Measurements from ENCODE around the gene APOL1. TPM values are rescaled to one million over a fixed set of nuclear protein-coding genes. Genes with fewer than 3 reads are reported as not detected.

The APOL1 gene
- total and polyA plus RNA-seq, 2 donors (not counting 1 experiment from before 2014, with no cell fraction given), result 3.3 to 11.2 TPM

DNA sequence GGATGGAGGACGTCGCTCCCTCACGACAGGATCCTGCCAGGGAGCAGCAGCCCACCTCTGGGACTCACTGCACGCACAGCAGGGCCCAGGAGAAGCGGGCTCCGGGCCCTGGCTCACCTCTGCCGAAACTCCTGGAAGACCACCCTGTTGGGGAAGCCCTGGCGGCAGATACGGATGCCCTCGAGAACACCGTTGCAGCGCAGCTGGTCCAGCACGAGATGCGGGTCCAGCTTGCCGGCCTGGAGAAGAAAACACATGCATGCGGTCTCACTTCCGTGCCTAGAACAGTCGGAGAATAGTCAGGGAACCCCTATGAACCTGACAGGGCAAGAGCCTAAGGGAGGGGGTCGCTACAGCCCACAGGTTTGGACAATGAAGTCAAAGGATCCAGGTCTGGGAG lies 52.9 kb downstream of the APOL1 start:
- Histone ChIP-seq H3K4me3 (ENCODE audit: control extremely low read depth in 1 of 5, extremely low read depth in 1 of 5, insufficient read depth in 1 of 5, low read depth in 2 of 5, low read length in 4 of 5) (no peak overlapping the region), H3K27ac (ENCODE audit: low read length in 2 of 2) (no peak overlapping the region), H3K4me1 (ENCODE audit: control insufficient read depth in 2 of 2, insufficient read depth in 2 of 2, low read length in 2 of 2) (peaks cover 0 to 4% of the 10 kb centered on the region in 2 donors), H3K9me3 (ENCODE audit: control extremely low read depth in 1 of 3, control insufficient read depth in 2 of 3, insufficient read depth in 1 of 3, low read length in 2 of 3) (no peaks in the 10 kb centered on the region), H3K36me3 (replicated peaks in 1 of 2; ENCODE audit: control extremely low read depth in 1 of 2, control insufficient read depth in 1 of 2, extremely low read depth in 1 of 2, insufficient read depth in 2 of 2, low read length in 1 of 2) (peaks cover 7 to 96% of the 10 kb centered on the region in 2 experiments), H3K27me3 (replicated peaks in 1 of 4; ENCODE audit: control extremely low read depth in 1 of 4, control insufficient read depth in 3 of 4, insufficient read depth in 4 of 4, low read length in 3 of 4) (no peaks in the 10 kb centered on the region), H2AFZ (ENCODE audit: insufficient read depth, low read depth, low read length, poor library complexity, severe bottlenecking) (no peak overlapping the region), H3K79me2 (ENCODE audit: control insufficient read depth, insufficient read depth, low read length) (peaks cover 42% of the 10 kb centered on the region), H4K20me1 (ENCODE audit: control insufficient read depth, insufficient read depth, low read length, poor library complexity, severe bottlenecking) (peaks cover 91% of the 10 kb centered on the region), H3K9ac (ENCODE audit: low read length) (no peak overlapping the region), H3K4me2 (replicated peaks; ENCODE audit: low read depth, low read length, poor library complexity, severe bottlenecking) (no peak overlapping the region)
- no peaks in the 10 kb centered on the region for H3K9me3 Mint-ChIP-seq (ENCODE audit: insufficient read depth)
- CTCF ChIA-PET, result interaction anchor here (1.7 to 24.9 kb wide), 3 partner anchors 20 to 174 kb away, joined by 4 to 607 read pairs (median 4); partner anchors contain the start of gene TXN2
- POLR2A ChIA-PET, result interaction anchor here (0.6 kb wide), 1 partner anchor 71 kb away, joined by 3 read pairs; no protein-coding TSS in a partner anchor
- no peak overlapping the region for H3K27ac Mint-ChIP-seq
- no peak for DNase-seq
- peaks cover 8% of the 10 kb centered on the region for H3K4me1 Mint-ChIP-seq
- no peak for TF ChIP-seq EZH2 (IDR thresholded peaks at IDR 0.05; ENCODE audit: borderline replicate concordance, insufficient read depth, low read depth, low read length, poor library complexity, severe bottlenecking)
- TF ChIP-seq, protein P1, sequence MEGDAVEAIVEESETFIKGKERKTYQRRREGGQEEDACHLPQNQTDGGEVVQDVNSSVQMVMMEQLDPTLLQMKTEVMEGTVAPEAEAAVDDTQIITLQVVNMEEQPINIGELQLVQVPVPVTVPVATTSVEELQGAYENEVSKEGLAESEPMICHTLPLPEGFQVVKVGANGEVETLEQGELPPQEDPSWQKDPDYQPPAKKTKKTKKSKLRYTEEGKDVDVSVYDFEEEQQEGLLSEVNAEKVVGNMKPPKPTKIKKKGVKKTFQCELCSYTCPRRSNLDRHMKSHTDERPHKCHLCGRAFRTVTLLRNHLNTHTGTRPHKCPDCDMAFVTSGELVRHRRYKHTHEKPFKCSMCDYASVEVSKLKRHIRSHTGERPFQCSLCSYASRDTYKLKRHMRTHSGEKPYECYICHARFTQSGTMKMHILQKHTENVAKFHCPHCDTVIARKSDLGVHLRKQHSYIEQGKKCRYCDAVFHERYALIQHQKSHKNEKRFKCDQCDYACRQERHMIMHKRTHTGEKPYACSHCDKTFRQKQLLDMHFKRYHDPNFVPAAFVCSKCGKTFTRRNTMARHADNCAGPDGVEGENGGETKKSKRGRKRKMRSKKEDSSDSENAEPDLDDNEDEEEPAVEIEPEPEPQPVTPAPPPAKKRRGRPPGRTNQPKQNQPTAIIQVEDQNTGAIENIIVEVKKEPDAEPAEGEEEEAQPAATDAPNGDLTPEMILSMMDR (IDR thresholded peaks at IDR 0.05), result no peak
- H3K27me3 Mint-ChIP-seq, result no peaks in the 10 kb centered on the region
- WGBS (ENCODE audit: insufficient coverage), result 97% methylated on average over 18 of the region's 19 CpGs
- H3K4me3 Mint-ChIP-seq, result no peak overlapping the region
- intact Hi-C loops (cut with micrococcal nuclease), result no loop called here
- ATAC-seq (ENCODE audit: low read depth), result no peak

DNA sequence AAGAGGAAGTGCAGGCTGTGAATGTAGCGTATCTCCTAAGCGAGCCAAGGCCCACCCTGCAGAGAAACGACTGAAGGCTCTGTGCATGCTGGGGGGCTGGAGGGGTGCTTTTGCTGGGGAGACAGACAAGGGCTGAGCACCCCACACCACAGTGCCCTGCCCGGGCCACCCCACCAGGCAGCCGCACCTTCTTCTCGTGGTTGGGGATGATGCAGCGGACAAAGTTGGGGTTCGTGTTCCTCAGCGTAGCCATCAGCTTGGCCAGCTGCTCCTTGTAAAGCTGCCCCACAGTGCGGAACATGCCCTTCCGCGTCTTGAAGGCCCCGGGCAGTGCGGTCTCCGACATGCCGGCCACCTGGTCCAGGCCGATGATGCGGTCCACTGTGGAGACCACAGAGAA lies 53.3 kb downstream of the APOL1 start:
- Histone ChIP-seq H4K20me1 (ENCODE audit: control insufficient read depth, insufficient read depth, low read length, poor library complexity, severe bottlenecking) (peaks cover 91% of the 10 kb centered on the region), H3K4me3 (ENCODE audit: control extremely low read depth in 1 of 5, extremely low read depth in 1 of 5, insufficient read depth in 1 of 5, low read depth in 2 of 5, low read length in 4 of 5) (no peak overlapping the region), H3K4me2 (replicated peaks; ENCODE audit: low read depth, low read length, poor library complexity, severe bottlenecking) (no peak overlapping the region), H3K9me3 (ENCODE audit: control extremely low read depth in 1 of 3, control insufficient read depth in 2 of 3, insufficient read depth in 1 of 3, low read length in 2 of 3) (no peaks in the 10 kb centered on the region), H3K27me3 (replicated peaks in 1 of 4; ENCODE audit: control extremely low read depth in 1 of 4, control insufficient read depth in 3 of 4, insufficient read depth in 4 of 4, low read length in 3 of 4) (no peaks in the 10 kb centered on the region), H3K9ac (ENCODE audit: low read length) (no peak overlapping the region), H3K36me3 (replicated peaks in 1 of 2; ENCODE audit: control extremely low read depth in 1 of 2, control insufficient read depth in 1 of 2, extremely low read depth in 1 of 2, insufficient read depth in 2 of 2, low read length in 1 of 2) (peaks cover 7 to 96% of the 10 kb centered on the region in 2 experiments), H2AFZ (ENCODE audit: insufficient read depth, low read depth, low read length, poor library complexity, severe bottlenecking) (no peak overlapping the region), H3K27ac (ENCODE audit: low read length in 2 of 2) (no peak overlapping the region), H3K79me2 (ENCODE audit: control insufficient read depth, insufficient read depth, low read length) (peaks cover 42% of the 10 kb centered on the region), H3K4me1 (ENCODE audit: control insufficient read depth in 2 of 2, insufficient read depth in 2 of 2, low read length in 2 of 2) (peaks cover 0 to 4% of the 10 kb centered on the region in 2 donors)
- CTCF ChIA-PET, result interaction anchor here (1.7 to 24.9 kb wide), 3 partner anchors 20 to 174 kb away, joined by 4 to 607 read pairs (median 4); partner anchors contain the start of gene TXN2
- no peak for TF ChIP-seq EZH2 (IDR thresholded peaks at IDR 0.05; ENCODE audit: borderline replicate concordance, insufficient read depth, low read depth, low read length, poor library complexity, severe bottlenecking)
- TF ChIP-seq, protein P1 (IDR thresholded peaks at IDR 0.05), result no peak
- 87% methylated on average over 18 of the region's 18 CpGs for WGBS (ENCODE audit: insufficient coverage)
- no peak for ATAC-seq (ENCODE audit: low read depth)
- POLR2A ChIA-PET, result interaction anchor here (0.6 kb wide), 1 partner anchor 70 kb away, joined by 3 read pairs; no protein-coding TSS in a partner anchor
- intact Hi-C loops (cut with micrococcal nuclease), result no loop called here
- Mint-ChIP-seq H3K27me3 (no peaks in the 10 kb centered on the region), H3K27ac (no peak overlapping the region), H3K4me1 (peaks cover 8% of the 10 kb centered on the region), H3K9me3 (ENCODE audit: insufficient read depth) (no peaks in the 10 kb centered on the region), H3K4me3 (no peak overlapping the region)
- no peak for DNase-seq

All from B cell (primary cell).